Karpas-422 (cell line): ENCODE measurements around the gene SFI1. TPM values are rescaled to one million over a fixed set of nuclear protein-coding genes. Genes with fewer than 3 reads are reported as not detected.

ENCODE experiments used
- DNase-seq: peaks from one replicate; pipeline ENCODE4 v3.0.0-alpha.2; 2015
- H2AFZ ChIP-seq: fragments of 200-600 bp; sonication (generic); 2 replicates; pipeline ENCODE4 v1.6.1; 2014; ENCODE audit warnings: antibody characterized with exemption, low read length, mixed read lengths
- H3K27ac ChIP-seq: fragments of 200-600 bp; sonication (generic); 2 replicates; pipeline ENCODE4 v1.5.1; 2014; ENCODE audit warnings: mild to moderate bottlenecking, low read length, moderate library complexity
- H3K27me3 ChIP-seq: fragments of 200-600 bp; sonication (generic); 2 replicates; pipeline ENCODE4 v1.6.1; 2014; ENCODE audit warnings: low read length, mixed read lengths
- H3K36me3 ChIP-seq: fragments of 200-600 bp; sonication (generic); 2 replicates; pipeline ENCODE4 v1.6.1; 2014; ENCODE audit warnings: low read length, mixed read lengths; ENCODE audit not compliant: insufficient read depth
- H3K4me1 ChIP-seq: fragments of 200-600 bp; sonication (generic); 2 replicates; pipeline ENCODE4 v1.6.1; 2014; ENCODE audit warnings: mild to moderate bottlenecking, low read length, mixed read lengths
- H3K4me2 ChIP-seq: fragments of 200-600 bp; sonication (generic); 2 replicates; pipeline ENCODE4 v1.6.1; 2014; ENCODE audit warnings: low read length, low read depth, mild to moderate bottlenecking; ENCODE audit not compliant: poor library complexity, severe bottlenecking
- H3K4me3 ChIP-seq: fragments of 200-600 bp; sonication (generic); 2 replicates; pipeline ENCODE4 v1.5.1; 2014; ENCODE audit warnings: mild to moderate bottlenecking, antibody characterized with exemption, low read length, mixed read lengths
- H3K79me2 ChIP-seq: fragments of 200-600 bp; sonication (generic); 2 replicates; pipeline ENCODE4 v1.6.1; 2014; ENCODE audit warnings: mild to moderate bottlenecking, low read length, mixed read lengths
- H3K9ac ChIP-seq: fragments of 200-600 bp; sonication (generic); 2 replicates; pipeline ENCODE4 v1.6.0; 2014; ENCODE audit warnings: low read length
- H3K9me2 ChIP-seq: fragments of 200-600 bp; sonication (generic), shearing (Covaris generic); replicated peaks from 2 replicates; pipeline ENCODE4 v1.6.0; 2014; ENCODE audit warnings: mild to moderate bottlenecking, low read length, moderate library complexity; ENCODE audit not compliant: insufficient read depth
- H3K9me3 ChIP-seq: fragments of 300-700, 200-600 bp; sonication (generic); 2 replicates; pipeline ENCODE4 v1.6.1; 2014; ENCODE audit warnings: low read length, mixed read lengths
- H4K20me1 ChIP-seq: fragments of 200-600 bp; sonication (generic); 2 replicates; pipeline ENCODE4 v1.6.1; 2014; ENCODE audit warnings: mild to moderate bottlenecking, antibody characterized with exemption, low read length, low read depth; ENCODE audit not compliant: insufficient read depth
- total RNA-seq: library from RNA; depleted of rRNA; stranded (reverse); fragments of >200 nt; shearing (Covaris generic); gene quantifications from 2 replicates; pipeline ENCODE4 v1.2.3, GENCODE V29; 2014; ENCODE audit warnings: low replicate concordance

SFI1 gene
- total RNA-seq, 1 experiment from 2014 or later: 43.2 TPM

GRCh38 chr22:31577711-31578110, 81.4 kb downstream of the SFI1 start:
- Histone ChIP-seq H3K9me3 (no peaks in the 10 kb centered on the region), H4K20me1 (no peaks in the 10 kb centered on the region), H3K36me3 (peaks cover 21% of the 10 kb centered on the region; the same call in 1 of the 2 replicates), H3K27ac (no peak overlapping the region), H3K79me2 (no peaks in the 10 kb centered on the region), H3K9ac (no peak overlapping the region), H3K4me2 (no peak overlapping the region), H2AFZ (no peak overlapping the region), H3K4me3 (no peak overlapping the region), H3K27me3 (no peaks in the 10 kb centered on the region), H3K4me1 (no peaks in the 10 kb centered on the region), H3K9me2 (no peaks in the 10 kb centered on the region)
- DNase-seq: no peak

GRCh38 chr22:31578171-31578570, 81.8 kb downstream of the SFI1 start:
- no peaks in the 10 kb centered on the region for H3K9me2 ChIP-seq
- no peaks in the 10 kb centered on the region for H4K20me1 ChIP-seq
- H3K27me3 ChIP-seq: no peaks in the 10 kb centered on the region
- H3K4me2 ChIP-seq: no peak overlapping the region
- H3K9ac ChIP-seq: no peak overlapping the region
- H3K4me1 ChIP-seq: no peaks in the 10 kb centered on the region
- H3K27ac ChIP-seq: no peak overlapping the region
- no peaks in the 10 kb centered on the region for H3K79me2 ChIP-seq
- H2AFZ ChIP-seq: no peak overlapping the region
- DNase-seq: no peak
- no peak overlapping the region for H3K4me3 ChIP-seq
- H3K9me3 ChIP-seq: no peaks in the 10 kb centered on the region
- H3K36me3 ChIP-seq: peaks cover 21% of the 10 kb centered on the region; the same call in 1 of the 2 replicates

GRCh38 chr22:31579835-31580242, 83.5 kb downstream of the SFI1 start:
- H3K9me2 ChIP-seq: no peaks in the 10 kb centered on the region
- no peak overlapping the region for H3K9ac ChIP-seq
- no peak overlapping the region for H3K4me3 ChIP-seq
- H3K4me2 ChIP-seq: no peak overlapping the region
- no peaks in the 10 kb centered on the region for H3K4me1 ChIP-seq
- no peak for DNase-seq
- no peak overlapping the region for H3K27ac ChIP-seq
- H2AFZ ChIP-seq: no peak overlapping the region
- H3K9me3 ChIP-seq: no peaks in the 10 kb centered on the region
- peaks cover 26% of the 10 kb centered on the region; the same call in 1 of the 2 replicates for H3K36me3 ChIP-seq
- no peaks in the 10 kb centered on the region for H3K27me3 ChIP-seq
- H4K20me1 ChIP-seq: no peaks in the 10 kb centered on the region
- no peaks in the 10 kb centered on the region for H3K79me2 ChIP-seq

- H3K4me1 ChIP-seq: no peaks in the 10 kb centered on the region
- no peak overlapping the region for H3K27ac ChIP-seq
- no peak overlapping the region for H3K4me2 ChIP-seq
- H3K9ac ChIP-seq: no peak overlapping the region
- no peaks in the 10 kb centered on the region for H3K9me3 ChIP-seq
- DNase-seq: no peak
- H3K79me2 ChIP-seq: no peaks in the 10 kb centered on the region
- no peak overlapping the region for H3K4me3 ChIP-seq
- H2AFZ ChIP-seq: no peak overlapping the region
- no peaks in the 10 kb centered on the region for H4K20me1 ChIP-seq
- H3K27me3 ChIP-seq: no peaks in the 10 kb centered on the region
- H3K9me2 ChIP-seq: no peaks in the 10 kb centered on the region
- peaks cover 55% of the 10 kb centered on the region for H3K36me3 ChIP-seq
These were observed 87.6 kb downstream of the SFI1 start for GRCh38 chr22:31583861-31584485.

- no peaks in the 10 kb centered on the region for H3K4me1 ChIP-seq
- H3K27me3 ChIP-seq: no peaks in the 10 kb centered on the region
- H3K4me2 ChIP-seq: no peak overlapping the region
- H3K9ac ChIP-seq: no peak overlapping the region
- peaks cover 62% of the 10 kb centered on the region for H3K36me3 ChIP-seq
- H3K9me3 ChIP-seq: no peaks in the 10 kb centered on the region
- H4K20me1 ChIP-seq: no peaks in the 10 kb centered on the region
- no peak for DNase-seq
- H3K27ac ChIP-seq: no peak overlapping the region
- H3K9me2 ChIP-seq: no peaks in the 10 kb centered on the region
- H3K79me2 ChIP-seq: no peaks in the 10 kb centered on the region
- H2AFZ ChIP-seq: no peak overlapping the region
- H3K4me3 ChIP-seq: no peak overlapping the region
These were observed 88.4 kb downstream of the SFI1 start for GRCh38 chr22:31584804-31585160.

- Histone ChIP-seq H3K4me3 (no peak overlapping the region), H3K9me3 (no peaks in the 10 kb centered on the region), H3K9me2 (no peaks in the 10 kb centered on the region), H3K36me3 (peaks cover 62% of the 10 kb centered on the region), H3K27me3 (no peaks in the 10 kb centered on the region), H4K20me1 (no peaks in the 10 kb centered on the region), H3K9ac (no peak overlapping the region), H3K4me2 (no peak overlapping the region), H3K27ac (no peak overlapping the region), H3K79me2 (no peaks in the 10 kb centered on the region), H2AFZ (no peak overlapping the region), H3K4me1 (no peaks in the 10 kb centered on the region)
- DNase-seq: no peak
These were observed 89.0 kb downstream of the SFI1 start for GRCh38 chr22:31585161-31585859.

DNA sequence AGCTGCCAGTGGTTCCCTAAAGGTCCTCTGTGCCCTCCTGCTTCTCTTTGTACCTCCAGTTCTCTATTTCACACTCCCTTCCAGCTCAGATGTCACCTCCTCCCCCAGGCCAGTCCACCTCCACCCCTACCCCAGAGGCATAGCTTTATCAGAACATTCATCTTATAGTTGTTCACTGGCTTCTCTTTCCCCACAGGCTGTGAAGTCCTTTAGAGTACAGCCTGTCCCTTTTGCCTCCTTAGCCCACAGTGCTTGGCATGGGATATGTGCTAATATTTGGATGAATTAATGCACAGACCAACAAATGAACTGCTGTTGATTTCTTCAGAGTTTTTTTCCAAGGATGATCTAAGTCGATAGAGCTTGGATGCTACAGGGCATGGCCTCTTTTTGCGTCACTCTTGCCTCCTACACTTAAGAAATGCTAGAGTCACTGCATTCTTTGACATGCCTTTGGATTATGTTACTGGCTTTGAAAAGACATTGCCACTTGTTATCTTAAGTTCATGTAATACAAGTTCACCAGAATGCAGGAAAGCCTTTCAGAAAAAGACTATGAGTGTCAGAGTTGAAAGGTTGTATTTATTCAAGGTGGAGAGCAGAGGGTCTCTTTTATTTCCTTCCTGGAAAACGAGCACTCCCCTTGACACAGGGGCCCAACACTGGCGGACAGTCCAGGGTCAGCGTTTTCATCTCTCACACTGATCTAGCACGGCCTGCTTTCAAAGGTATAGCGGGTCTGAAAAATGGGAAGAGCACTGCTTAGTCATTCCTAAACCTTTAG, 90.0 kb downstream of the SFI1 start:
- no peak for DNase-seq
- H3K9me2 ChIP-seq: no peaks in the 10 kb centered on the region
- H3K79me2 ChIP-seq: no peaks in the 10 kb centered on the region
- H3K4me2 ChIP-seq: no peak overlapping the region
- H3K4me1 ChIP-seq: no peaks in the 10 kb centered on the region
- no peak overlapping the region for H3K27ac ChIP-seq
- no peak overlapping the region for H3K4me3 ChIP-seq
- H3K9ac ChIP-seq: no peak overlapping the region
- H2AFZ ChIP-seq: no peak overlapping the region
- H3K27me3 ChIP-seq: no peaks in the 10 kb centered on the region
- H4K20me1 ChIP-seq: no peaks in the 10 kb centered on the region
- peaks cover 61% of the 10 kb centered on the region for H3K36me3 ChIP-seq
- no peaks in the 10 kb centered on the region for H3K9me3 ChIP-seq

- no peaks in the 10 kb centered on the region for H4K20me1 ChIP-seq
- H2AFZ ChIP-seq: no peak overlapping the region
- no peaks in the 10 kb centered on the region for H3K9me2 ChIP-seq
- H3K27ac ChIP-seq: no peak overlapping the region
- H3K9me3 ChIP-seq: no peaks in the 10 kb centered on the region
- no peaks in the 10 kb centered on the region for H3K4me1 ChIP-seq
- no peak overlapping the region for H3K9ac ChIP-seq
- H3K4me2 ChIP-seq: no peak overlapping the region
- H3K4me3 ChIP-seq: no peak overlapping the region
- H3K36me3 ChIP-seq: peaks cover 49% of the 10 kb centered on the region
- H3K79me2 ChIP-seq: no peaks in the 10 kb centered on the region
- no peaks in the 10 kb centered on the region for H3K27me3 ChIP-seq
- DNase-seq: no peak
These were observed 92.8 kb downstream of the SFI1 start for GRCh38 chr22:31588970-31589675.
